Superior temporal gyrus (tissue), 1 donor: ENCODE measurements around the gene C17orf78.
"Not testable (repeated sequence)": the region's sequence is repeated elsewhere in the genome, so short reads cannot be mapped to it uniquely, and the experiment has no call there.

Experiments
- DNase-seq: peaks from one replicate; pipeline ENCODE4 v3.0.0-alpha.2; 2016; ENCODE audit errors: extremely low spot score

C17orf78 gene

GRCh38 chr17:37375706-37376105, at the start of gene C17orf78:
Gene C17orf78, plus strand, starts transcription at chr17:37375985. Its CDS starts 108 bp downstream, at chr17:37376093.
- no peak for DNase-seq

GRCh38 chr17:37327341-37328090, 48.3 kb upstream of the C17orf78 start:
- no peak for DNase-seq

DNA sequence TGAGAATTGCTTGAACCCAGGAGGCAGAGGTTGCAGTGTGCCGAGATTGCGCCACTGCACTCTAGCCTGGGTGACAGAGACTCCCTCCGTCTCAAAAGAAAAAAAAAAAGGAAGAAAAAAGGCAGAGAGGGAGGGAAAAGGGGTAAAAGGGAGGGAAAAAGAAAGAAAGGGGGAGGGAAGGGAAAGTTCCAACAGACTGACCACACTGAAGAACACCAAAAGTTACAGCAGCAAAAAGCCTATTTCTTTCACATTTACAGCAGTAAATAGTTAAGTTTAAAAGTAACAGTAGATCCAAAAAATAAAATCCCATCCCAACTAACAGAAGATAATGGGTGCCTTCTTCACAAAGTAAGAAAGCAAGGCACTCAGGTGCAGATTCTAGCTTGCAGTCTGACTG, 36.9 kb upstream of the C17orf78 start:
- DNase-seq: no peak

DNA sequence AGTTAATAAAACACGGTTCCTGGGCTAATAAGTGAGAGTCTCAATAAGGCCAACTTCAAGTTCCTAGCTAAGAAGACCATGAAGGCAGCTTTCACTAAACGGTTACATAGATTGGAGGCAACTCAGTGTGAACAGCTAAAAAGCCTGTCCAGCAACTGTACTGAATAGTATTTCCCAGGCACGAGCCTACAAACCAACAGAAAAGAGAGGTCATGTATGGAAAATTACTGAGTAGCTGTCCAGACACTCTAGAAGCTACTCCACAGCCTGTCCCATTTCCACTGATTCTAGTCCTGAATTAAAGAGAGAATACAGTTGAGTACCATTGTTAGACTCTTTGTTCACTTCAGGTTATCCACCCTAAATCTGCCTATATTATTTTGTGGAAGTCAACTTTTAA, 36.5 kb upstream of the C17orf78 start:
- no peak for DNase-seq

DNA sequence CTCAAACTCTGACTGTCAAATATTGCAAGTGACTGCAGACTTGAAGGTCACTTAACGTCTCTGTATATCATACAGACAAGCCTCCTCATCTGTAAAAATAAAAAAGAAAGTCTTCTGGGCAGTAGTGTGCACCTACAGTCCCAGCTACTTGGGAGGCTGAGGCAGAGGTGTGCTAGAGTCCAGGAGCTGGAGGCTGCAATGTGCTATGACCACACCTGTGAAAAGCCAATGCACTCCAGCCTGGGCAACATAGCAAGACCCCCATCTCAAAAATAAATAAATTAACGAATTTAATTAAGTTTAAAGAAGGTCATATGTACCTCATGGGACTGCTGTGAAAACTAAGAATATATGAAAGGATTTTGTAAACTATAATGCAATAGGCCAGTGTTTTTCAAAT, 35.0 kb upstream of the C17orf78 start:
- DNase-seq: no peak

- no peak for DNase-seq
Observed at GRCh38 chr17:37342589-37342988, 33.2 kb upstream of the C17orf78 start.

DNA sequence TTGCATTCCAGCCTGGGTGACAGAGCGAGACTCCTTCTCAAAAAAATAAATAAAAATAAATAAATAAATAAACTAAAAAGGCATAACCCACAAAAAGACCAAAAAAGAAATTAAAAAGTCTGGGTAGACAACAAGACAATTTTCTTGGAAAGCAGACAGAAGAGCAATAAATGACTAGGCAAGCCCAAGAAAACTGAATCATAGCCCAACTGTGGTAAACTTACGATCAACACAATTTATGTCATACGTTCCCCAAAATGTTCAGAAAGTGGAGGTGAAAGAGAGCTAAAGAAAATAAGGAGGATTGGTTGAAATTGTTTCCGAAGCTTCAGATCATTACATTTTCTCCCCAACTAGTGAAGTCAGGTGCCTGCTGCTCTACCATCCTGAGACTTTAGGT, 31.3 kb upstream of the C17orf78 start:
- no peak for DNase-seq

DNA sequence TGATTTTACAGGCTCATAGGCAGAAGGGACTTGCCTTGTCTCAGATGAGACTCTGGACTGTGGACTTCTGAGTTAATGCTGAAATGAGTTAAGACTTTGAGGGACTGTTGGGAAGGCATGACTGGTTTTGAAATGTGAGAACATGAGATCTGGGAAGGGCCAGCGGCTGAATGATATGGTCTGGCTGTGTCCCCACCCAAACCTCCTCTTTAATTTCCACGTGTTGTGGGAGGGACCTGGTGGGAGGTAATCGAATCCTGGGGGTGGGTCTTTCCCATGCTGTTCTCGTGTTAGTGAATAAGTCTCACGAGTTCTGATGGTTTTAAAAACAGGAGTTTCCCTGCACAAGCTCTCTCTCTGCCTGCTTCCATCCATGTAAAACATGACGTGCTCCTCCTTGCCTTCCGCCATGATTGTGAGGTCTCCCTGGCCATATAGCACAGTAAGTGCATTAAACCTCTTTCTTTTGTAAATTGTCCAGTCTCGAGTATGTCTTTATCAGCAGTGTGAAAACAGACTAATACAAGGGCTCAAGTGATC, 28.9 kb upstream of the C17orf78 start:
- DNase-seq: not testable (repeated sequence)

GRCh38 chr17:37356796-37357569, 18.8 kb upstream of the C17orf78 start:
- not testable (repeated sequence) for DNase-seq

- DNase-seq: peak; percentile 58
Observed at GRCh38 chr17:37358098-37358829, 17.5 kb upstream of the C17orf78 start.

DNA sequence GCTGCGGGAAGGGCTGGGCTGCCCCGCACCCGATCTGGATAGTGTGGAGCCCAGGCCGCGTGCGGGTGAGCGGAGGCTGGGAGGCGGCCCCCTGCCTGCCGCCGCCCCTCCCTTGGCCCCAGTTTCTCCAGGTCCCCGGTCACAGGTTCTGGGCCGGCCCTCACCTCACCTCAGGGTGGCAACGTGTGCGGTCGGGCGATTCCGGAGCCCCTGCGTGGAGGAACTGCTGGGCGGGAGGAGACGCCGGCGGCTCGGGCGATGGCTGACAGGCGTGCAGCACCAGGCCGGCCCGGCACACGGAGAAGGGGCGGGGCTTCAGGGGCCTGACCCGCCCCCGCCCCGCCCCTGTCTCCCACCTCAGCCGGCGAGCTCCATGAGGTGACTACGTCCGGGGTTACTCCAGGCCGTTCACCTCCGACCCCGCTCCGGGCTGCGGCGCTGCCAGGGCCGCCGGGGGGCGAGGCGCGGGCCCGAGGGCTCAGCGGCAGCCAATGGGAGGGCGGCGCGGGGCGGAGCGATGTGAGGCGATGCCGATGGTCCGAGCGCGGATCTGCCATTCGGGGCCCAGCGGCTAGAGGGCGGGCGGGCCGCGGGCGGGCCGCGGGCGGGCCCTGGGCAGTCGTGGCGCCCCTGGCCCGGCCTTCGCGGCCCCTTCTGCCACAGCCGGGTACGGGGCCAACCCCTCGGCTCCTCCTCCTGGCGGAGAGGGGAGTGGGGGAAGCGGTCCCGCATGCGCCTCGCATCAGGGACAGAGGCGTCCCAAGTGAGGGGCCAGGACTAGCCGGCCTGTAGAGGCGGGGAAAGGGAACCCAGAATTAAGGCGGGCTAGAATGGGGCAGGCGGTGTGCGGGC, 16.7 kb upstream of the C17orf78 start:
- DNase-seq: peak; percentile 92

GRCh38 chr17:37359682-37360188, 16.1 kb upstream of the C17orf78 start:
- DNase-seq: no peak

DNA sequence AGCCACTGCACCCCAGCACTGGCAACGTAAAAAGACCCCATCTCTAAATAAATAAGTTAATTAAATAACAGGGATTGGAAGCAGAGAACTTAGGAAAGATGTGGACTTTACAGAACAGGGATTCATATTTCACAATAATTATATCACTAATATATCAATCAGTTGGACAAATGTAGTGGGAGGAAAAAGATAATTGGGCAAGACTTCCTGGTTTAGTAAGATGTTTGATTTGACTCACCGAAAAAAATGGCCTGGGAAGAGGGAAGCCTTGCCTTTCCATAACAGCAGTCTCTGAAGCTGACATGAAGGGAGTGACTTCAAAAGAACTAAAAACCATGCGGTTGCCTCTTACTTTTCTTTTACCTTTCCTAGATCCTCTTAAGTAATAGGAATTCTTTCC, 15.2 kb upstream of the C17orf78 start:
- no peak for DNase-seq

DNA sequence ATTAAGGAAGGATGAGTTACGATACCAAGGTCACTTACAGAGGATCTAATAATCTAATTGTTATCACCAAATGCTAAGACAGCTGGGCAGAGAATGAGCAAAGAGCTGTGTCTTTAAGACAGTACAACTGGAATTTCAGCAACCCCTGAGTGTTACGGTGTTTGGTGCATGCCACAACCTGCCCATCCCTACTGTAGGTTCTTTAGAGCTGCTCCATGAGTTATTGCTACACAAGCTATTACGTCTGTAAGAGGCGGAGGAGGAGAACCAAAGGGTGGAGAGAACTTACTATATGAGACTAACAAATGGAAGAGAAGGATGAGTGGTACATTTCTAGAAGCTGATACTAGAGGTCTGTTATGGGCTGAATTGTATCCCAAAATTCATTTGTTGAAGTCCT, 14.2 kb upstream of the C17orf78 start:
- no peak for DNase-seq

- no peak for DNase-seq
Observed at GRCh38 chr17:37365589-37365988, 10.2 kb upstream of the C17orf78 start.

GRCh38 chr17:37368577-37368976, 7.2 kb upstream of the C17orf78 start:
- DNase-seq: no peak

DNA sequence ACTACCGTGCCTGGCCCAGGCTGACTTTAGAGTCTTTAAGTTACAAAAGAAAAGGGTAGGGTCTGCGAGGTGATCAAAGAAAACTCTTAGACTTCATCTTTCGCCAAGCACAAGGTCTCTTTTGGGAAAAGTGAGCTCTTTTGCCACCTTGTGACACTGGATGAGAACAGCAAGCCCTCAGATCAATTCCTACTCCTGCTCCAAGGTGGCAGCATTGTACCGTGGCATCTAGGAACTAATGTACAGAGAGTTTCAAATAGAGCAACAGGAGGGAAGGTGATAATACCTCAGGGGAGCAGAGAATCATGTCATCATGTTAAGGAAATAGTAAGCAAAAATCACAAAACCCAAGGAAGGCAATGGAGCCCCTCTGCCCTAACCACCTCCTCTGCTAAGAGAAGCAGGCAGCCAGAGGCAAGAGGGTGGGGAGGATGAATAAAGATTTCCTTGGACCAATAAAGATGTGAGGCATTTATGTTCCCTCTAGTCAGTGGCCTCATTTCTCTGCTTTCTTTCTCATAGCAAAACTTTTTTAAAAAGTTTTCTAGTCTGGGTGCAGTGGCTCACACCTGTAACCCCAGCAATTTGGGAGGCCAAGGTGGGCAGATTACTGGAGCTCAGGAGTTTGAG, 2.1 kb upstream of the C17orf78 start:
- peak; percentile 87 for DNase-seq

DNA sequence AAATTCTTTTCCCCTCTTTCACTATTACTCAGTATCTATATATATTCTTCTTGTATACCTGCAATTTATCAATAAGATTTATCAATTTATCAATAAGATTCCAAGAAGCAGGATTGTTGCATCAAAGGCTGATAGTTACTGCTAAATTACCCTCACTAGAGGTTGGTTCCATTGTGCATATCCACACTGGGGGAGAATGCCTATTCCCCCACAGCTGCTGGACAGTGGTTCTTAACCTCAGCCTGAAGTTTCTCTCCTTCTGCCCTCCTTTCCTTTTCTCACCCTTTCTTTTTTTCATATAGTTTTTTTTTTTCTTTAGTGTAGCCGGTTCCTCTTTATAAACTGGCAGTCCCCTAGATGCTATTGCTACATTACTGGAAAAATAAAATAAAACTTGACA, 6.3 kb downstream of the C17orf78 start:
- DNase-seq: no peak

- DNase-seq: no peak
Observed at GRCh38 chr17:37384560-37385149, 8.9 kb downstream of the C17orf78 start.

DNA sequence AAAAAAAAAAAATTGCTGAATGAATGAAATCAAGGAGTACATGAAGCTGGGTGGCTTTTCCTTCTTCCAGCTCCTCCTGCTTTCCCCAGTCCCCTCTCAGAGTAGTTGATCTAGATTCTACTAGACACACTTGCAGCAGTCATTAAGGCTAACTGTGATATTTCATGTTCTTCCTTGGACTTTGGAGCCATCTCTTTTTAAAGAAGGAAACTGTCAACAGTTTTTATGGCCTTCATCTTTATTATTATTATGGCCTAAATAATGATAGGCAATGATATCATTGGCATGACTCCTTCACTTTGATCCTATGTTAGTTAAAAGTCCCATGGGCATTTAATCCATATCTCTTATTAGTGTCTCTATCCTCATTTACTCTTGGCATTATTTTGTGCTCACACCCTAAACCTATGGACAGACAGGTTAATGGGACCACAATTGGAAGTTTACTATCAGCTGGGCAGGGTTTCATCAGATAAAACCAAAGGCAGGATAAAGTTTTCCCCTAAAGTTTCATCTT, 9.7 kb downstream of the C17orf78 start:
- DNase-seq: no peak
